Measurements from ENCODE around the gene DNAJC18.
"Not testable (repeated sequence)": the region's sequence is repeated elsewhere in the genome, so short reads cannot be mapped to it uniquely, and the experiment has no call there.

DNAJC18 gene

DNA sequence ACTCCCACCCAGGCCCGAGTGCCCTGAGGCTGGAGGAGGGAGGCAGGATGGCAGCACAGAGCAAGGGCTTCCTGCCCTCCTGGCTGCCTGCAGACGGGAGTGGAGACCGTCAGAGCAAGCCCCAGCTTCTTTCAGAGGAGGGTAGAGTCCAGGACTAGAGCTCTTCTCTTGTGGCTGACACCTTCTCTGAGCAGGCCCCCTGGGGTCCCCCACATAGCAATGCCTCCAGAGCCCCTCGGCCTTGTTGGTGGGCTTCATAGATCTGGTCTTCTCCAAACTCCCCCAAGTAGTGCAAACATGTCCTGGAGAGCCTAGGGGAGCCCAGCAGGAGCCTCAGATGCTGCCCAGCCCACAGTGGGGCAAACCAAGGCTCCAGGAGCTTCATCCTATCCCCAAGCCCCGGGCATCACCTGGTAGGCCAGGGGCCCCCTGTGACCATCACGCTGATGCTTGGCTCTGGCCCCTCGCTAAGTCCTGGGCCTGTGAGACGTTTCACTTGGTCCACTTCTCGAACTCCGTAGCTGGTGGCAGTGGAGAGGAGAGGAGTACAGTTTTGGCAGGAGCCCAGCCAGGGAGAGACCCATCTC lies 51.6 kb downstream of the DNAJC18 start:
- no peak for DNase-seq (ENCODE audit: low read depth)

DNA sequence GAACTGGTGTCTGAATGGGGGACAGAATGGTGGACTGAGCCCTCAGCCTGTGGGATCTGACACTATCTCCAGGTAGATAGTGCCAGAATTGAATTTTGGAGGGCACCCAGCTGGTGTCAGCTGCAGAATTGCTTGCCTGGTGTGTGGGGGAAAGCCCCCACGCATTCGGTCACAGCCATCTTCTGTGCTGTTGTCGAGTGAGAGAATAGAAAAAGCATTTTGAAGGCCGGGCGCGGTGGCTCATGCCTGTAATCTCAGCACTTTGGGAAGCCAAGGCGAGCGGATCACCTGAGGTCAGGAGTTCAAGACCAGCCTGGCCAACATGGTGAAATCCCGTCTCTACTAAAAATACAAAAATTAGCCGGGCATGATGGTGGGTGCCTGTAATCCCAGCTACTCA lies 52.4 kb downstream of the DNAJC18 start:
- not testable (repeated sequence) for DNase-seq (ENCODE audit: low read depth)

- DNase-seq (ENCODE audit: low read depth) = no peak
Measured at GRCh38 chr5:139386050-139386438, 53.3 kb downstream of the DNAJC18 start.

- no peak for DNase-seq (ENCODE audit: low read depth)
Measured at GRCh38 chr5:139385061-139386049, 54.0 kb downstream of the DNAJC18 start.

DNA sequence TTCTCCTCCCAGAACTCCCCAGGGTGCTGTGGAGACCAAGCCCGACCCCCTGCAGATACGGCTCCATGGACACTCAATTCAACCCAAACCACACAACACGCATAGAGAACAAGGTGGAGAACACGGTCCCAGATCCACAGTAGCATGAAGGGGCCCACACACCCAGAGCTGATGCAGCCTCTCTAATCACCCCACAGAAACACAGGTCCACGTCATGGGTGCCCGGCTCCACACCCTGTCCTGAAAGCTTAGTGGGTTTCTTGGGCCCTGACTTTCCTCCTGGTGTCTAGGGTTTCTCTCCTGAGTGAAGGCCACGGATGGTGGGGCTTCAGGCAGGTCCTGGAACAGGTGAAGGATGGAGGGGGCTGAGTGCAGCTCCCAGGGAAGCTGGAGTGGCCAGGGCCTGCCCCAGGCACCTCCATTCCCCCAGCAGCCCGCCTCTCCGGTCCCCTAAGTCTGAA lies 54.7 kb downstream of the DNAJC18 start:
- no peak for DNase-seq (ENCODE audit: low read depth)

- DNase-seq (ENCODE audit: low read depth) = no peak
Measured at GRCh38 chr5:139383993-139384590, 55.2 kb downstream of the DNAJC18 start.

DNA sequence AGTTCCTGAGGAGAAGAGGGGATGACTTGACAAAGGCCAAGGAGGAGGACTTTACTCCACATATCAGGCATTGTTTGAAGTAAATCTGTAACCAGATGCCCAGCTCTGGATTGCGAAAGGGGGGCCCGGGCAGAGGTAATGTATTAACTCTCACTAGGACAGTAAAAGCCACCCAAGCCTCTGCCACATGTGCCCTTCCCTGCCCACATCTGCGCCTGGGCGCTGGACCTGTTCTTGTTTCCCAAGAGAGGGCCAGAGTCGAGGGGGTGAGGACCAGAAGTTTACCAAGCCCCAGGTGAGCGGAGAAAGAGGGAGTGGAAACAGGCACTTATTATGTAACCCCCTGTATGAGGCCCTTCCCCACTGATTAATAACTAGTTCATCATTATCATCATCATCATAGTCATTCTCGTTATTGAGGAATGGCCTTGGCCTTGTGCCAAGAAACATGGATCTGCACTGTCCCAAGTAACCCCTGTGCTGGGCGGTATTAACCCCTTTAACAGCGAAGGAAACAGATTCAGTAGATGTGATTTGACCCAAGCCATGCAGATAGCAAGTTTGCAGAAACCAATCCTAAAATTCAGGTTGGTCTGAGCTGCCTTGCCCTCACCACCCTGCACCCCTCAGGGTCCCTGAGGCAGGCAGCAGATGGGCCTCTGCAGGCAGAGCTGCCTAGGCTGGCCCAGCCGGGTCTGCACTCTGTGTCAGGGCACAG lies 55.9 kb downstream of the DNAJC18 start, which contains the start of gene SLC23A1:
SLC23A1 (minus strand) TSS at position 23 of the 718 bp plus-strand sequence. CDS start 44 bp downstream, outside the sequence.
- DNase-seq (ENCODE audit: low read depth) = no peak

DNA sequence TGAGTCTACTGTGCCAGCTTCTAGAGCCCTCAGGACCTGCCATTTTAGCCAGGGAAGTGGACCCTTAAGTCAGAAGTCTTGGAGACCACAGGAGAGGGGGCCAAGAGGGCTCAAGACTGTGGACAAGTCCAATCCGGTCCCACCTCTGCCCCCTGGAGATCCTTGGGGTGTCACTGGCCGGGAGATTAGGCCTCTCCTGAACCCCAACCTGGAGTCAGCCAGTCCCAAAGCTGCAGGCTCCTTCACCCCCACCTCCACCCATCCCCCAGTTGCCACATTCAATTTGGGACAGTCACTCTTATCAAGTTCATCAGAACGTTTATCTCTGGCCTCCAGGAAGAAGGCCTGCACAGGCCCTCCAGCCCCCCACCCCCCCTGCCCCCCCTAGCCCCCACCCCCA lies 56.5 kb downstream of the DNAJC18 start:
- no peak for DNase-seq (ENCODE audit: low read depth)

DNA sequence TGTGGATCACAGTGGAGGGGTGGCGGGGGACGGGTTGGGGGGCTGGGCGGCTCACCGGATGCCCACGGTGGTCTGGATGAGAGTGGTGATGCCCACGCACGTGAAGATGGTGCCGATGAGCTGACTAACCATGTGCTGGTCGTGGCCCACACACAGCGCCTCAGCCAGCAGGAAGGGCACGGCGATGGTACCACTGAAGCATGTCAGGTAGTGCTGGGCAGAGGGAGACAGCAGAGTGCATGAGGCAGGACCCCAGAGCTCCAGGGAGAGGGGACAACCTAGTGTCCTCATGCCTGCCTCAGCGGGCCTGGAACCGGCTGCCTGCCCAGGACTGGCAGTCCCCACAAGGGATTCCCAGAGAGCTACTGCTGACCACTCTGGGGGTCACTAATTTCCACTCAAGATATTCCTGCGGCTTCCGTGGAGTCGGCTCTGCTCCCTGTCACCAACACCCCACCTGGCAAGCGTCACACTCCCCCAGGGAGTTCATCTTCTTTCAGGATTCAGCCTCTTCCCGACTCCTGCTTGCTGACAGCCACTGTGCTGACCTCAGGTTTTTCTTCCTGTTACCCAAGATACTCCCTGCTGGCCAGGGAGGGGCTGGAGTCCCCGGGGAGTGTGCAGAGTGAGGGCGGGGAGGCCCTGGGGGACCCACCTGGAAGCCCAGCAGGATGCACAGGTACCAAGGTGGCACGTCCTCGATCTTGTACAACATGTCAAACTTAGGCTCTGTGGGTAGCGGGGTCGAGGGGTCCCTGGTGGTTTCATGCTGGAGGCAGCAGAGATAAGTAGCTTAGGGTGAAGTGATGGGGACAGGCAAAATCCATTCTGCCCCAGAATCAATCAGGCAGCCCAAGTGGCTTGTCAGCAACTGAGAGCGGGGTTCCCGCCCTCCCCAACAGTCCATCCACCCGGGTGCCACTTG lies 57.2 kb downstream of the DNAJC18 start:
- DNase-seq (ENCODE audit: low read depth) = no peak

DNA sequence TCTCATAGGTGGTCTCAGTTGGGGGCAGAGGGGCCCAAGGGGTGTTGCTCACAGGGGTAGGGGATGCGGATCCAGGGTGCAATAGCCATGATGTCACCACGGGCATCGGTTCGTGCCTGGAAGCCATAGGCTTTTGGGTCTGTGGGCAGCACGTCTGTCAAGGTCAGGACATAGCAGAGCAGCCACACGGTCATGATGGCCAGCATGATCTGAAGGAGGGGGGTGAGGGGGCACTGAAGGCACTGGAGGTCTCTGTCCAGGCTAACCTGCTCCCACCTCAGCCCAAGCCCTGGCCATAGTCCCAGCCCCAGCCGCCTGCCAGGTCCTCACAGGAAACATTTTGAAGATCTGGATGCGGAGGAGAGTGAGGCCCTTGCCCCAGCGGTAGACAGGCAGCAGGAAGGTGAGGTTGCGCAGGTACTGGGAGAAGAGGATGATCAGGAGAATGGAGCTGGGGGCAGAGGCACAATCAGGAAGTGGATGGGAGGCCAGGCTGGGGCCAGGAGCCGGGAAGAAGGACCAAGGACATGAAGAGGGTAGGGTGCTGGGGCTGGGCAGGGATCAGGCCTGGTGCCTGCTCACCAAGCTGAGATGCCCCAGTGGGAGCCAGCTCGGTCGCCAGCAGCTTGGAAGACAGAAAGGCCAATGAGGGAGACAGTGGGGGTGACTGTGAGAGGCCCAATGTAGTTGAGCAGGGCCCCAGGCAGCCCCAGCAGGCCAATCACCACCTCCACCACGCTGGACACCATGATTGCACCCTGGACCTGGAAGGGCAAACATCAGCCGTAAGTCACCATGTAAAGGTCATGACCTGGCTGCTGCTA lies 59.5 kb downstream of the DNAJC18 start:
- no peak for DNase-seq (ENCODE audit: low read depth)

GRCh38 chr5:139378941-139379361 lies 60.4 kb downstream of the DNAJC18 start:
- DNase-seq (ENCODE audit: low read depth) = no peak

DNA sequence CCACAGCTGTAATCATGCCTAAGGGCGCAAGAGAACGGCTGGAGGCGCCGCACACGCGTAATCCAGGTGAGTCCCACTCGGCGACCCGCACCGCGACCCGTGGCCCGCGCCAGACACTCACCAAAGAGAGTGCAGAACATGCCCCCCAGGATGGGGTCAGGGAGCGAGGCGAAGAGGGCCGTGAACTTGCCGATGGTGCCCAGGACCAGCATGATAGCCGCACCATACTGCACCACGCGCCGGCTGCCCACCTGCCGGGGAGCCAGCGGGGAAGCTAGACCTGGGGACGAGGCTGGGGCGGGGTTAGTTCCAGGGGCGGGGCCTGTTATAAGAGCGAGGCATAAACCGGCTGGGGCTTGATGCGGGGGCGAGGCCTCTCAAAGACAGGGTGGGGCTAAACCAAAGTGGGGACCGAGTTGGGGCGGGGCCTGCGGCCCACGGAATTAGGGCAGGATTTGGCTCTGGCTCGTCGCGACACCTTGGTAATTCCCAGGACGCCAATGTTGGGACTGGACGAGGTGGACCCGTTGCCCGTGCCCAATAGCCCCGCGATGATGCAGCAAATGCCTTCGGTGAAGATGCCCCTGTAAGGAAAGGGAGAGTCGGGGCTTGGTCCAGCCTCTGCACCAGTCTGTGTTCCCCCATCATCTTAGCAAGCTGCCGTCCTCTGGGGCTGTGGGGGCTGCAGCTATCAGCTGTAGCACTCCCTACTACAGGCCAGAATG lies 61.1 kb downstream of the DNAJC18 start:
- DNase-seq (ENCODE audit: low read depth) = no peak

- no peak for DNase-seq (ENCODE audit: low read depth)
Measured at GRCh38 chr5:139377226-139377625, 62.1 kb downstream of the DNAJC18 start.

DNA sequence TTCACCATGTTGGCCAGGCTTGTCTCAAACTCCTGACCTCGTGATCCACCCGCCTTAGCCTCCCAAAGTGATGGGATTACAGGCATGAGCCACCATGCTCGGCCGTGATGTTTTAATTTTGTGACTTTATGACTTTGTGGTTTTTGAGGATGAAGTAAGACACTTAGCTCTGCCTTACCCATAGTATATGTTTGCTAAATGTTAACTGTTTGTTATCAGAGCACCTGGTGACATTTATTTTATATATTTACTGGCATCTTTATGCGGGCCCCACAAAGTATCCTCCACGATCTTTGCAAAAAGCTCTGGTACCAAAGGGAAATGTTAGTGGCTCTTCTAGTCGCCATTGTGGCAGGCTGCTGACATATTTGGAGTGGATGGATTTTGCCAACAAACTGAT lies 63.0 kb downstream of the DNAJC18 start:
- DNase-seq (ENCODE audit: low read depth) = no peak

DNA sequence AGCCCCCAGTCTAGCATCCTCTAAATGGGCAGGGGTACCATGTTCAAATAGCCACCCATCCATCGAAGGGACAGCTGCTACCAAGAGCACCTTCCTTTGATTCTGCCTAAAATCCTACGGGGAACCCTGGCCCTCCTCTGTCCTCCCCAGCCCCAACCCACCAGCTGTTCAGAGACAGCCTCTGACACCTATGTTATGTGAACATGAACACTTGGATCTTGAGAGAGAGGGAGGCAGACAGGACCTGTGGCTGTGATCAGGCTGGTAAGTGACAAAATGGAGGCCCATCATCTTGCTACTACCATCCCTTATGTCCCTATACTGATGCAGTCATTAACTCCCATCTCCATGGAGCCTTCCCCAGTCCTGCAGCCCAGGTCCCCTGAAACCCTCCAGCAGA lies 64.4 kb downstream of the DNAJC18 start:
- DNase-seq (ENCODE audit: low read depth) = no peak

GRCh38 chr5:139371482-139372435 lies 67.6 kb downstream of the DNAJC18 start:
- DNase-seq (ENCODE audit: low read depth) = no peak

DNA sequence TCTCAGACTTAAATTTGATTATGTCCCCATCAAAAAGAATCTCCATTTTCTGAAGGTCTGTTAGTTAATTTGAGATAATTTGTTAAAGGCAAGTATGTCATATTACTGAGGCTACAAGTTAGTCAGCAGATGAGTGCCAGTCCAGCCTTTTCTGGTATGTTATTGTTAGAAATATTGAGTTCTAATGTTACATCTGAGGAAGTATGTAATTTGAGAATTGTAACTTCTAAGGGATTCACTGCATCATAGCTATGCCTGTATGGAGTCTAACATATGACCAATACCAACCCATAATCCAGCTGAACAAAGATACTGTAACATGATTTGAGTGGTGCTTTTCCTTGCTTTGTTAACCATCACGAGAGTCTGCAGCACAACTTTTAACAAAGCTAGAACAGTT lies 70.1 kb downstream of the DNAJC18 start:
- DNase-seq (ENCODE audit: low read depth) = no peak

DNA sequence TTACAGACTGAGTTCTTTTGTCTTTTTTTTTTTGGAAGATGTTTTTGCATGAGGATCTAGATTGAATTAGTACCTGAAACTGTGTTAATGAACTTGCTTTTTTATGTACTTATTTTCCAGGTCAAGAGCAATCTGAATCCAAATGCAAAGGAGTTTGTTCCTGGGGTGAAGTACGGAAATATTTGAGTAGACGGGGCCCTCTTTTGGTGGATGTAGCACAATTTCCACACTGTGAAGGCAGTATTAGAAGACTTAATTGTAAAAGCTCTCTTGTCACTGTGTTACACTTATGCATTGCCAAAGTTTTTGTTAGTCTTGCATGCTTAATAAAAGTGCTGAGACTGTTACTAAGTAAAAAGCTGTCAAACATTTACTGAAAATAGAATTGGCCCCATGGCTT lies 70.7 kb downstream of the DNAJC18 start:
- DNase-seq (ENCODE audit: low read depth) = no peak
